KMS-11 (cell line): ENCODE data around the gene PARP12.

Experiments used
- H2AFZ ChIP-seq: fragments of 200-600 bp; sonication (generic); 2 replicates; pipeline ENCODE4 v1.6.1; 2016; ENCODE audit warnings: antibody characterized with exemption, mixed run types, low read depth
- H3K27ac ChIP-seq: fragments of 200-600 bp; sonication (generic); 2 replicates; pipeline ENCODE4 v1.6.1; 2016; ENCODE audit warnings: mild to moderate bottlenecking, mixed run types
- H3K27me3 ChIP-seq: fragments of 200-600 bp; sonication (generic); 2 replicates; pipeline ENCODE4 v1.6.1; 2017; ENCODE audit warnings: mild to moderate bottlenecking, low read depth, mixed run types, moderate library complexity; ENCODE audit not compliant: insufficient read depth
- H3K36me3 ChIP-seq: fragments of 200-600 bp; sonication (generic); 2 replicates; pipeline ENCODE4 v1.6.1; 2017; ENCODE audit warnings: mild to moderate bottlenecking, mixed run types; ENCODE audit not compliant: insufficient read depth
- H3K4me1 ChIP-seq: fragments of 200-600 bp; sonication (generic); 2 replicates; pipeline ENCODE4 v1.6.1; 2016; ENCODE audit warnings: mild to moderate bottlenecking, low read depth, mixed run types; ENCODE audit not compliant: poor library complexity, severe bottlenecking
- H3K4me2 ChIP-seq: fragments of 200-600 bp; sonication (generic); 2 replicates; pipeline ENCODE4 v1.7.0; 2016; ENCODE audit warnings: mild to moderate bottlenecking, mixed run types
- H3K4me3 ChIP-seq: fragments of 200-600 bp; sonication (generic); IDR thresholded peaks from 2 replicates; pipeline ENCODE4 v1.6.1; 2017; ENCODE audit warnings: low read depth, low read length, mixed read lengths; ENCODE audit not compliant: insufficient read depth
- H3K79me2 ChIP-seq: fragments of 200-600 bp; sonication (generic); 2 replicates; pipeline ENCODE4 v1.6.1; 2016; ENCODE audit warnings: low read depth, mixed run types; ENCODE audit not compliant: insufficient read depth
- H3K9ac ChIP-seq: fragments of 200-600 bp; sonication (generic); 2 replicates; pipeline ENCODE4 v1.6.1; 2016; ENCODE audit warnings: mild to moderate bottlenecking, mixed run types
- H4K20me1 ChIP-seq: fragments of 200-600 bp; sonication (generic); 2 replicates; pipeline ENCODE4 v1.6.1; 2016; ENCODE audit warnings: mild to moderate bottlenecking, mixed run types; ENCODE audit not compliant: insufficient read depth
- CTCF ChIP-seq: fragments of 200-600 bp; sonication (generic); conservative IDR thresholded peaks from 2 replicates; pipeline ENCODE4 v1.6.1; 2017; ENCODE audit warnings: low read depth, mild to moderate bottlenecking, antibody characterized with exemption, low read length, moderate library complexity, mixed read lengths

Gene PARP12

GRCh38 chr7:140009735-140010134 lies 53.0 kb downstream of the PARP12 start:
- TF ChIP-seq CTCF, result no peak
- no peak overlapping the region for H3K27ac ChIP-seq
- no peaks in the 10 kb centered on the region for H3K36me3 ChIP-seq
- no peaks in the 10 kb centered on the region for H4K20me1 ChIP-seq
- no peaks in the 10 kb centered on the region for H3K79me2 ChIP-seq
- no peak overlapping the region for H3K4me3 ChIP-seq
- no peak overlapping the region for H2AFZ ChIP-seq
- no peaks in the 10 kb centered on the region for H3K27me3 ChIP-seq
- no peak overlapping the region for H3K4me2 ChIP-seq
- no peak overlapping the region for H3K9ac ChIP-seq
- H3K4me1 ChIP-seq, result no peaks in the 10 kb centered on the region

- no peaks in the 10 kb centered on the region for H3K36me3 ChIP-seq
- no peak overlapping the region for H3K9ac ChIP-seq
These were observed 53.8 kb downstream of the PARP12 start for GRCh38 chr7:140008755-140009610.

GRCh38 chr7:140007051-140007690 lies 55.6 kb downstream of the PARP12 start:
- no peak overlapping the region for H3K4me2 ChIP-seq
- H3K9ac ChIP-seq, result no peak overlapping the region
- H3K27ac ChIP-seq, result no peak overlapping the region
- H2AFZ ChIP-seq, result no peak overlapping the region
- no peaks in the 10 kb centered on the region for H3K36me3 ChIP-seq
- H4K20me1 ChIP-seq, result no peaks in the 10 kb centered on the region
- no peak for TF ChIP-seq CTCF
- no peaks in the 10 kb centered on the region for H3K79me2 ChIP-seq
- no peaks in the 10 kb centered on the region for H3K27me3 ChIP-seq
- peaks cover 8% of the 10 kb centered on the region for H3K4me1 ChIP-seq
- H3K4me3 ChIP-seq, result no peak overlapping the region

More at GRCh38 chr7:140008755-140009610, 53.8 kb downstream of the PARP12 start:
- peaks cover 2% of the 10 kb centered on the region for H3K4me1 ChIP-seq
- no peak overlapping the region for H3K4me3 ChIP-seq
- no peak overlapping the region for H2AFZ ChIP-seq
- H3K27me3 ChIP-seq, result no peaks in the 10 kb centered on the region
- no peak for TF ChIP-seq CTCF
- H3K4me2 ChIP-seq, result no peak overlapping the region
- H4K20me1 ChIP-seq, result no peaks in the 10 kb centered on the region
- H3K79me2 ChIP-seq, result no peaks in the 10 kb centered on the region
- H3K27ac ChIP-seq, result no peak overlapping the region

GRCh38 chr7:140006600-140006999 lies 56.2 kb downstream of the PARP12 start:
- Histone ChIP-seq H3K9ac (no peak overlapping the region), H3K4me3 (no peak overlapping the region), H4K20me1 (no peaks in the 10 kb centered on the region), H3K27me3 (no peaks in the 10 kb centered on the region), H3K27ac (no peak overlapping the region), H3K4me2 (no peak overlapping the region), H2AFZ (no peak overlapping the region), H3K4me1 (peaks cover 8% of the 10 kb centered on the region), H3K79me2 (no peaks in the 10 kb centered on the region), H3K36me3 (no peaks in the 10 kb centered on the region)
- no peak for TF ChIP-seq CTCF
